H9 (cell line): ENCODE results near the gene SLC1A4. TPM values are rescaled to one million over a fixed set of nuclear protein-coding genes. Genes with fewer than 3 reads are reported as not detected.

Experiments
- DNase-seq: peaks from one replicate; pipeline ENCODE4 v3.0.0-alpha.2; 2017
- H2AFZ ChIP-seq: one replicate; pipeline ENCODE4 v1.6.1; 2013; ENCODE audit warnings: mild to moderate bottlenecking, low read length, control low read depth, moderate library complexity
- H2AK5ac ChIP-seq: 2 replicates; pipeline ENCODE4 v1.6.1; 2013; ENCODE audit warnings: low read length, control low read depth, mixed read lengths; ENCODE audit not compliant: insufficient read length
- H2BK120ac ChIP-seq: one replicate; pipeline ENCODE4 v1.6.1; 2013; ENCODE audit warnings: low read depth, mild to moderate bottlenecking, low read length, control low read depth, inconsistent platforms; ENCODE audit not compliant: poor library complexity, severe bottlenecking
- H2BK12ac ChIP-seq: 2 replicates; pipeline ENCODE4 v1.6.1; 2013; ENCODE audit warnings: low read length, control low read depth, mixed read lengths, low read depth; ENCODE audit not compliant: insufficient read length
- H2BK15ac ChIP-seq: 2 replicates; pipeline ENCODE4 v1.6.1; 2013; ENCODE audit warnings: low read depth, low read length, control low read depth
- H2BK20ac ChIP-seq: one replicate; pipeline ENCODE4 v1.6.1; 2013; ENCODE audit warnings: low read depth, mild to moderate bottlenecking, low read length, control low read depth, inconsistent platforms; ENCODE audit not compliant: poor library complexity, severe bottlenecking
- H2BK5ac ChIP-seq: 2 replicates; pipeline ENCODE4 v1.6.1; 2013; ENCODE audit warnings: low read length, control low read depth, mixed read lengths; ENCODE audit not compliant: insufficient read length
- H3K14ac ChIP-seq: 2 replicates; pipeline ENCODE4 v1.6.1; 2013; ENCODE audit warnings: low read length, control low read depth; ENCODE audit not compliant: insufficient read depth
- H3K18ac ChIP-seq: 2 replicates; pipeline ENCODE4 v1.6.1; 2013; ENCODE audit warnings: low read depth, mild to moderate bottlenecking, mixed read lengths, low read length, control low read depth; ENCODE audit not compliant: insufficient read length
- H3K23ac ChIP-seq: 2 replicates; pipeline ENCODE4 v1.6.1; 2013; ENCODE audit warnings: low read length, control low read depth, mixed read lengths, low read depth; ENCODE audit not compliant: insufficient read length
- H3K23me2 ChIP-seq: 2 replicates; pipeline ENCODE4 v1.6.1; 2013; ENCODE audit warnings: low read depth, mild to moderate bottlenecking, mixed read lengths, low read length, control low read depth; ENCODE audit not compliant: insufficient read length, poor library complexity, severe bottlenecking
- H3K27ac ChIP-seq: 2 replicates; pipeline ENCODE4 v1.5.1; 2013; ENCODE audit warnings: low read length, control low read depth, mixed read lengths, low read depth; ENCODE audit not compliant: insufficient read length
- H3K27me3 ChIP-seq: 2 replicates; pipeline ENCODE4 v1.6.1; 2013; ENCODE audit warnings: low read length, control low read depth, inconsistent platforms; ENCODE audit not compliant: insufficient read depth
- H3K4ac ChIP-seq: 2 replicates; pipeline ENCODE4 v1.6.1; 2013; ENCODE audit warnings: low read depth, mild to moderate bottlenecking, control low read depth, inconsistent platforms, low read length, moderate library complexity
- H3K4me1 ChIP-seq: 2 replicates; pipeline ENCODE4 v1.6.1; 2013; ENCODE audit warnings: low read length, control low read depth, inconsistent platforms; ENCODE audit not compliant: insufficient read depth
- H3K4me2 ChIP-seq: 2 replicates; pipeline ENCODE4 v1.6.1; 2013; ENCODE audit warnings: low read length, control low read depth, mixed read lengths; ENCODE audit not compliant: insufficient read length, insufficient read depth
- H3K56ac ChIP-seq: 2 replicates; pipeline ENCODE4 v1.6.1; 2013; ENCODE audit warnings: low read depth, mild to moderate bottlenecking, mixed read lengths, low read length, control low read depth; ENCODE audit not compliant: insufficient read length
- H3K79me1 ChIP-seq: 2 replicates; pipeline ENCODE4 v1.6.1; 2013; ENCODE audit warnings: low read depth, mild to moderate bottlenecking, moderate library complexity, low read length, control low read depth, inconsistent platforms; ENCODE audit not compliant: insufficient read depth, poor library complexity, severe bottlenecking
- H3K79me2 ChIP-seq: 2 replicates; pipeline ENCODE4 v1.6.1; 2013; ENCODE audit warnings: low read length, control low read depth, inconsistent platforms; ENCODE audit not compliant: insufficient read depth
- H3K9ac ChIP-seq: 2 replicates; pipeline ENCODE4 v1.6.1; 2013; ENCODE audit warnings: low read length, control low read depth, mixed read lengths; ENCODE audit not compliant: insufficient read length; ENCODE audit errors: extremely low read depth
- H3K9me3 ChIP-seq: one replicate; pipeline ENCODE4 v1.6.1; 2013; ENCODE audit warnings: low read depth, low read length, inconsistent platforms; ENCODE audit not compliant: control insufficient read depth
- H3T11ph ChIP-seq: one replicate; pipeline ENCODE4 v1.6.1; 2013; ENCODE audit warnings: mild to moderate bottlenecking, low read length, control low read depth, inconsistent platforms
- H4K20me1 ChIP-seq: one replicate; pipeline ENCODE4 v1.6.1; 2013; ENCODE audit not compliant: control insufficient read depth, insufficient read length, insufficient read depth
- H4K5ac ChIP-seq: 2 replicates; pipeline ENCODE4 v1.6.1; 2013; ENCODE audit warnings: low read depth, mild to moderate bottlenecking, mixed read lengths, low read length, control low read depth; ENCODE audit not compliant: insufficient read length
- H4K8ac ChIP-seq: replicated peaks from 2 replicates; pipeline ENCODE4 v1.6.1; 2013; ENCODE audit warnings: low read length, control low read depth, mixed read lengths, low read depth; ENCODE audit not compliant: insufficient read length
- H4K91ac ChIP-seq: 2 replicates; pipeline ENCODE4 v1.6.1; 2013; ENCODE audit warnings: low read depth, mild to moderate bottlenecking, moderate library complexity, mixed read lengths, low read length, control low read depth; ENCODE audit not compliant: insufficient read length
- H3K27ac Mint-ChIP-seq, 3 experiments: 2 replicates in 2 of 3; 3 replicates in 1 of 3; pipeline ENCODE4 v1.8.0; 2020 to 2021; ENCODE audit warnings: mixed read lengths in 3 of 3, mild to moderate bottlenecking in 1 of 3, moderate library complexity in 1 of 3
- H3K27me3 Mint-ChIP-seq: 2 replicates; pipeline ENCODE4 v1.8.0; 2021; ENCODE audit warnings: low read depth, mild to moderate bottlenecking, moderate library complexity, mixed read lengths
- H3K36me3 Mint-ChIP-seq, 3 experiments: 2 replicates in 2 of 3; 3 replicates in 1 of 3; pipeline ENCODE4 v1.8.0; 2020 to 2021; ENCODE audit warnings: low read depth in 3 of 3, mixed read lengths in 3 of 3; ENCODE audit not compliant: insufficient read depth in 1 of 3
- H3K4me1 Mint-ChIP-seq, 2 experiments: 2 replicates each; pipeline ENCODE4 v1.8.0; 2020; ENCODE audit warnings: mixed read lengths in 2 of 2
- H3K4me3 Mint-ChIP-seq, 2 experiments: 2 replicates in 1 of 2; 3 replicates in 1 of 2; pipeline ENCODE4 v1.8.0; 2020 to 2021; ENCODE audit warnings: mild to moderate bottlenecking in 2 of 2, mixed read lengths in 2 of 2, moderate library complexity in 1 of 2
- H3K9me3 Mint-ChIP-seq, 2 experiments: 2 replicates in 1 of 2; 3 replicates in 1 of 2; pipeline ENCODE4 v1.8.0; 2020; ENCODE audit warnings: mild to moderate bottlenecking in 2 of 2, mixed read lengths in 2 of 2, moderate library complexity in 1 of 2
- WGBS: extraction: QIAGEN DNeasy Blood & Tissue Kit; methylation state at CpG from one replicate; pipeline ENCODE4 v1.1.7; 2013; ENCODE audit warnings: missing lambda C conversion rate, low lambda C conversion rate, mixed read lengths; ENCODE audit not compliant: insufficient read length; ENCODE audit errors: extremely low coverage; 5-methylcytosine and 5-hydroxymethylcytosine counted together
- long read RNA-seq: library from polyadenylated mRNA; unstranded; transcript quantifications from one replicate; pipeline ENCODE4 v2.0.0, GENCODE V29; 2020
- total RNA-seq: library from RNA; stranded (reverse); gene quantifications from 2 replicates; pipeline ENCODE4 v1.2.1, GENCODE V29; 2021
- TF ChIP-seq, protein P1 (sequence below): fragments of 200-600 bp; sonication (generic); conservative IDR thresholded peaks from 3 replicates; pipeline ENCODE4 v1.8.0; 2021; ENCODE audit warnings: antibody characterized with exemption, mild to moderate bottlenecking

SLC1A4 gene
- 1.1 and 1.9 TPM in 2 replicates for total RNA-seq
- long read RNA-seq, partial matches to known transcripts: 0 of 2 reads
- long read RNA-seq, other reads (novel, unspliced or antisense): 2 of 2 reads

DNA sequence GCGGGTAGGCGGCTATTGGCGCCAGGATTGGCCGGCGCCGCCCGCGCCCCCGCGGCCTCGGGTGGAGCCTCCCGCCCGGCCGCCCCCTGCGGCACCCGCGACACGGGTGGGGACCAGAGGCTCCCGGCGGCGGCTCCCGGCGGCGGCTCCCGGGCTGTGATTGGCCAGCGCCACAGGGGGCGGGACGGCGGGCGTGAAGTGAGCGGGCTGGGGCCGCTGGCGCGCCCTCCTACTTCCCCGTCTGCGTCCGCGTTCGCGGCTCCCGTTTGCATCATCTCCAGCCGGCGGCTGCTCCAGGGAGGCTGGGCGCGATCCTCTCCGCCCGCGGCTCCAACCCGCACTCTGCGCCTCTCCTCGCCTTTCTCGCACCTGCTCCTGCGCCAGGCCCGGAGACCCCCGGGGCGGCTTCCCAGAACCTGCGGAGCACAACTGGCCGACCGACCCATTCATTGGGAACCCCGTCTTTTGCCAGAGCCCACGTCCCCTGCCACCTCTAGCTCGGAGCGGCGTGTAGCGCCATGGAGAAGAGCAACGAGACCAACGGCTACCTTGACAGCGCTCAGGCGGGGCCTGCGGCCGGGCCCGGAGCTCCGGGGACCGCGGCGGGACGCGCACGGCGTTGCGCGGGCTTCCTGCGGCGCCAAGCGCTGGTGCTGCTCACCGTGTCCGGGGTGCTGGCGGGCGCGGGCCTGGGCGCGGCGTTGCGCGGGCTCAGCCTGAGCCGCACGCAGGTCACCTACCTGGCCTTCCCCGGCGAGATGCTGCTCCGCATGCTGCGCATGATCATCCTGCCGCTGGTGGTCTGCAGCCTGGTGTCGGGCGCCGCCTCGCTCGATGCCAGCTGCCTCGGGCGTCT lies at the start of gene SLC1A4:
SLC1A4 (plus strand) TSS at position 274 of the 856 bp plus-strand sequence; CDS start at position 519, 245 bp downstream.
- H2AFZ ChIP-seq: no peak within 1 kb of the TSS
- H3K9ac ChIP-seq: peak within 1 kb of the TSS; percentile 43
- H2AK5ac ChIP-seq: no peak within 1 kb of the TSS
- no peak within 1 kb of the TSS for H3K27ac ChIP-seq
- peak within 1 kb of the TSS; percentile 62 for H3K18ac ChIP-seq
- peaks cover 26% of the 10 kb centered on the region; the same call in 1 of the 2 replicates for H3K27me3 ChIP-seq
- no peak within 1 kb of the TSS for H3K23ac ChIP-seq
- no peak within 1 kb of the TSS for H2BK5ac ChIP-seq
- H3K4me1 ChIP-seq: no peaks in the 10 kb centered on the region
- peak within 1 kb of the TSS; percentile 53 for H3K4me2 ChIP-seq
- no peak within 1 kb of the TSS for H3K27ac Mint-ChIP-seq
- no peaks in the 10 kb centered on the region for H3K9me3 ChIP-seq
- TF ChIP-seq, protein P1, sequence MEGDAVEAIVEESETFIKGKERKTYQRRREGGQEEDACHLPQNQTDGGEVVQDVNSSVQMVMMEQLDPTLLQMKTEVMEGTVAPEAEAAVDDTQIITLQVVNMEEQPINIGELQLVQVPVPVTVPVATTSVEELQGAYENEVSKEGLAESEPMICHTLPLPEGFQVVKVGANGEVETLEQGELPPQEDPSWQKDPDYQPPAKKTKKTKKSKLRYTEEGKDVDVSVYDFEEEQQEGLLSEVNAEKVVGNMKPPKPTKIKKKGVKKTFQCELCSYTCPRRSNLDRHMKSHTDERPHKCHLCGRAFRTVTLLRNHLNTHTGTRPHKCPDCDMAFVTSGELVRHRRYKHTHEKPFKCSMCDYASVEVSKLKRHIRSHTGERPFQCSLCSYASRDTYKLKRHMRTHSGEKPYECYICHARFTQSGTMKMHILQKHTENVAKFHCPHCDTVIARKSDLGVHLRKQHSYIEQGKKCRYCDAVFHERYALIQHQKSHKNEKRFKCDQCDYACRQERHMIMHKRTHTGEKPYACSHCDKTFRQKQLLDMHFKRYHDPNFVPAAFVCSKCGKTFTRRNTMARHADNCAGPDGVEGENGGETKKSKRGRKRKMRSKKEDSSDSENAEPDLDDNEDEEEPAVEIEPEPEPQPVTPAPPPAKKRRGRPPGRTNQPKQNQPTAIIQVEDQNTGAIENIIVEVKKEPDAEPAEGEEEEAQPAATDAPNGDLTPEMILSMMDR: no peak
- H3K14ac ChIP-seq: peak within 1 kb of the TSS; percentile 78
- no peak within 1 kb of the TSS for H2BK12ac ChIP-seq
- peaks cover 13% of the 10 kb centered on the region for H3K23me2 ChIP-seq
- no peak within 1 kb of the TSS for H2BK20ac ChIP-seq
- H3K4me1 Mint-ChIP-seq: peaks cover 16 to 20% of the 10 kb centered on the region in 2 experiments
- H3K56ac ChIP-seq: no peak within 1 kb of the TSS
- no peaks in the 10 kb centered on the region for H3K79me1 ChIP-seq
- peaks cover 0 to 2% (median 0%) of the 10 kb centered on the region in 3 experiments; a peak in 3 of 7 replicates for H3K36me3 Mint-ChIP-seq
- H3K27me3 Mint-ChIP-seq: peaks cover 82% of the 10 kb centered on the region
- H4K5ac ChIP-seq: no peak within 1 kb of the TSS
- no CpG with 5 or more reads among the region's 109 CpGs for WGBS
- H4K20me1 ChIP-seq: no peaks in the 10 kb centered on the region
- no peak within 1 kb of the TSS for H2BK120ac ChIP-seq
- H3K79me2 ChIP-seq: no peaks in the 10 kb centered on the region
- H4K91ac ChIP-seq: no peak within 1 kb of the TSS
- H2BK15ac ChIP-seq: no peak within 1 kb of the TSS
- no peak within 1 kb of the TSS for H3T11ph ChIP-seq
- no peaks in the 10 kb centered on the region; a peak in 1 of 5 replicates for H3K9me3 Mint-ChIP-seq
- H4K8ac ChIP-seq: no peak within 1 kb of the TSS
- H3K4ac ChIP-seq: no peak within 1 kb of the TSS
- peak within 1 kb of the TSS; percentile 78 to 86 for H3K4me3 Mint-ChIP-seq
- peak; percentile 57 for DNase-seq
